HG02885 (cell line): ENCODE data around the gene GDF9.
A peak's percentile ranks its signal among the peaks of the same experiment; 100 is the strongest.

Experiments
- ATAC-seq: cut with Tn5 transposase; IDR thresholded peaks from one replicate; pipeline ENCODE4 v1.9.1; 2021; ENCODE audit warnings: mild to moderate bottlenecking; ENCODE audit not compliant: unreplicated experiment, poor library complexity

Gene GDF9

GRCh38 chr5:132866342-132867045, at the start of gene GDF9, which contains the start of gene UQCRQ:
Gene GDF9 (minus strand): TSS chr5:132866469. CDS start chr5:132864533, 1,936 bp downstream.
Gene UQCRQ (plus strand): TSS chr5:132866642. CDS start chr5:132866882, 240 bp downstream.
- peak; percentile 99 for ATAC-seq

GRCh38 chr5:132915681-132916080, 49.4 kb upstream of the GDF9 start:
- no peak for ATAC-seq

- no peak for ATAC-seq
These were observed 43.4 kb upstream of the GDF9 start for GRCh38 chr5:132909702-132910101.

GRCh38 chr5:132907161-132907560, 40.9 kb upstream of the GDF9 start:
- no peak for ATAC-seq

- no peak for ATAC-seq
These were observed 39.7 kb upstream of the GDF9 start for GRCh38 chr5:132905938-132906337.

- ATAC-seq: no peak
These were observed 35.5 kb upstream of the GDF9 start for GRCh38 chr5:132901730-132902129.

GRCh38 chr5:132901036-132901435, 34.8 kb upstream of the GDF9 start:
- ATAC-seq: no peak

- no peak for ATAC-seq
These were observed 31.8 kb upstream of the GDF9 start for GRCh38 chr5:132898094-132898493.

- ATAC-seq: no peak
These were observed 30.4 kb upstream of the GDF9 start for GRCh38 chr5:132896685-132897084.

GRCh38 chr5:132895719-132896305, 29.5 kb upstream of the GDF9 start:
- no peak for ATAC-seq

GRCh38 chr5:132890817-132891216, 24.5 kb upstream of the GDF9 start:
- ATAC-seq: no peak

GRCh38 chr5:132889501-132889900, 23.2 kb upstream of the GDF9 start:
- ATAC-seq: no peak

GRCh38 chr5:132887283-132887682, 21.0 kb upstream of the GDF9 start:
- ATAC-seq: no peak

GRCh38 chr5:132886064-132886823, 20.0 kb upstream of the GDF9 start:
- ATAC-seq: no peak

GRCh38 chr5:132884548-132884947, 18.3 kb upstream of the GDF9 start:
- no peak for ATAC-seq

- peak; percentile 59 for ATAC-seq
These were observed 17.1 kb upstream of the GDF9 start for GRCh38 chr5:132883261-132883834.

GRCh38 chr5:132877938-132878337, 11.7 kb upstream of the GDF9 start:
- no peak for ATAC-seq

- no peak for ATAC-seq
These were observed 11.2 kb upstream of the GDF9 start for GRCh38 chr5:132877466-132877865.

- ATAC-seq: no peak
These were observed 9.9 kb upstream of the GDF9 start for GRCh38 chr5:132876020-132876759.

- no peak for ATAC-seq
These were observed 7.6 kb upstream of the GDF9 start for GRCh38 chr5:132873930-132874271.
